NCI-H510A (cell line): ENCODE results near the gene KRTAP10-9.
"Not testable (repeated sequence)": the region's sequence is repeated elsewhere in the genome, so short reads cannot be mapped to it uniquely, and the experiment has no call there.

Source experiments
- DNase-seq: peaks from one replicate; lab custom pipeline; 2025; lab: John Stamatoyannopoulos, UW

The KRTAP10-9 gene

DNA sequence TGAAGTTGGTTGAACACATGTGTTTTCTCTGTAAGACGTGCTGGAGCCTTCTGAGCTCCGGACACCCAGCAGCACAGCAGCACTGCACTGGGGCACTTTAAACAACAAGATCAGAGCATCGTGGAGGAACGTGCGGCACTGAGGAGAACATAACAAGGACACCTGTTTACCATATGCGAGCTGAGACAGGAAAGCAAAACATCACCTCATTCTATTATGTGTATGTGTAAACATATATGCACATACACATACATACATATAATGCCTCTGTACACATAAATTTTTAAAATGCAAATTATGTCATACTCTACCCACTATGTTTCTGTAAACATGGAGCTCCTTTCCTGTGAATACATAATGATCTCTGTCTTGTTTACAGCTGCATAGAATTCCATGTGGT lies 31.4 kb upstream of the KRTAP10-9 start:
- no peak for DNase-seq

DNA sequence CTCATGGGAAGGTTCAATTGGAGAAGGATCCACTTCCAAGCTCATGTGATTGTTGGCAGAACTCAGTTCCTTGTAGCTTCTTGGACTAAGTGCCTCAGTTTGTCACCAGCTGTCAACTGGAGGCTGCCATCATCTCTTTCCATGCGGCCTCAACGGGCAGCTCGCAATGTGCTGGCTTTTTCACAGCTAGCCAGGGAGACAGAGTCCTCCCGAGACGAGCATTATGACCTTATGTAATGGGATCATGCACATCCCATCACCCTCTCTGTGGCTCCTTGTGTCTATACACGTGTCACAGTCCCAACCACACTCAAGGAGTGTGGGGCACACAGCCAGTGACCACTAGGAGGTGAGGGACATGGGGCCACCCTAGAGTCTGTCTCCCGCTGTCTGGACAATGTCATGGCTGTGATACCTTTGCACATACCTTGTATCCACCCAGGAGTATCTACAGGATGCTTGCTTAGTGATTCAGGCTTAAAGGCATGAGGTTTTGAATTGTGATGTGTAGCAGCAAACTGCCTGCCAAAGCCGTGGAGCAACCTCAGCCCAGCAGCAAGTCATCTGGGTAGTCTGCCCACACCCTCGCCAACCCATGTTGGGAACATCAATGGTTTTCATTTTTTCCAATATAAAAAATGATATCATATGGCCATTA lies 30.7 kb upstream of the KRTAP10-9 start:
- no peak for DNase-seq

DNA sequence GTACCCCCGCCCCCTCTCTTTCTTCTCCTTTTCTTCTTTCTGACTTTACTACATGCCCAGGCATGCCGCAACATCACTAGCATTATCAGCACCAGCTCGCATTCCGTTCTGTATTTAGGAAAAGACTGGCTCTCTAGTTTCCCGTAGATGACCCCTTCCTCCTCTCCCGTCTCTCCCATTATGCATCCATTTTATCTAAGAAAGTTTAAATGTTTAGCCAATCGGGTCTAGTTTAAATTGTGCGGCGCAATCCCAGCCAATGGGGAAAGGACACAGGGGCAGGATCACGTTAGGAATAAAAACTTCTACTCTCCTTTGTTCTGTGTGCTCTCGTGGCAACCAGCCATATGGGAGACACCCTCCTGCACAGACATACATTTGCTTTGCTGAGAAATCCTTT lies 28.8 kb upstream of the KRTAP10-9 start:
- DNase-seq = no peak

DNA sequence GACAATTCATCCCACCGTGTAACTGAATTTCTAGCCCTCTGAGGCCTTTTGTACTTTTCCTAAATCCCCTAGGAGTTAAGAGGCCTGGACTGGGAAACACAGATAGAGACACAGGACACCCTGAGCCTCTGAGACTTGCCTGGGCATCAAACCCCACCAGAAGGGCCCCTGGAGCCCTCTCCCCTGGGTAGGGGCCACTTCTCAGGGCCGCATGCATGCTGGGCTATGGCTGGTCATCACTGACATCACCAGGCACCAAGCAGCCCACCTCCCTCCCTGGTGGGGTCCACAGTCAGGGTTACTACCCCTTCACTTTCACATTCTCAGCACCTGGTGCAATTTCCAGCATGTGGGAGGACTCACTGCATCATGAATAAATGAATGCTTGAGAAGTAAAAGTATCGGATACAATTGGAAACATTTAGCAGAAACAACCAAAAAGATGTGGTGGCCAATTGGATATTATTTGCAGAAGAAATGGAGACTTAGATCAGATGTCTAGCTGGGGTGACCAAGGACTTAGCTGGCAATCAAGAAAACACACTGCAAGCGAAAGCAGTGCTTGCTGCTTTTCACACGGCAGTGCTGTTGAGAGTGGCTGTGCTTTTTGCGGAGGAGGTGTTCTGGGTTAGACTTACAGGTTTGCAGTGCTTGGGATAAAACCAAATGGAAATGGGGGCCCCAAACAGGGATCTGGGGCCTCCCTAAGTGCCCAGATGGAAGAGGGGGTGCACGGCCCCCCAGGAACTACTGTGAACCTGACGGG lies 27.4 kb upstream of the KRTAP10-9 start:
- no peak for DNase-seq

DNA sequence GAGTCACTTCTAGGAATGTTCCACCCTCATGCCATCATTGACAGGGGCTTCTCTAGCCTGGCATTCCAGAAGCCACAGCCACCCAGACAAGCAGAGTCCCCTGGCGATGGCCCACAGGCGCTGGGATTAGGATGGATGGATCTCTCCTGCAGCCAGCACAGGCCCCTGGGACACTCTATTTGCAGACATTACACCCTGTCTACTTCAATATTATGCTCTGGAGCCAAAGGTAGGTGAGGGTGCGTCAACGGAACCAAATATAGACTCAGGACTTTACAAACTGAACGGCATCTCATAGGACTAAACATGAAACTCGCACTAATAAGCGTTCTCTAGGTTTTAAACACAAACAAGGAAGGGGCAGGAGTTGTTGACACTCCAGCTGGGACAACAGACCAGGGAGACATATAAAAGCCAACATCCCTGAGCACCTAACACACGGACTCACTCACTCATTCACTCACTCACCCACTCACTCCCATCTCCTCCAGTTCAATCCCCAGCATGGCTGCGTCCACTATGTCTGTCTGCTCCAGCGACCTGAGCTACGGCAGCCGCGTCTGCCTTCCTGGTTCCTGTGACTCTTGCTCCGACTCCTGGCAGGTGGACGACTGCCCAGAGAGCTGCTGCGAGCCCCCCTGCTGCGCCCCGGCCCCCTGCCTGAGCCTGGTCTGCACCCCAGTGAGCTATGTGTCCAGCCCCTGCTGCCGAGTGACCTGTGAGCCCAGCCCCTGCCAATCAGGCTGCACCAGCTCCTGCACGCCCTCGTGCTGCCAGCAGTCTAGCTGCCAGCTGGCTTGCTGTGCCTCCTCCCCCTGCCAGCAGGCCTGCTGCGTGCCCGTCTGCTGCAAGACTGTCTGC lies 26.5 kb upstream of the KRTAP10-9 start, which contains the start of gene KRTAP10-7:
Gene KRTAP10-7 (plus strand): TSS at position 480 of the 861 bp plus-strand sequence. CDS start 25 bp downstream, at position 505.
- DNase-seq = not testable (repeated sequence)

DNA sequence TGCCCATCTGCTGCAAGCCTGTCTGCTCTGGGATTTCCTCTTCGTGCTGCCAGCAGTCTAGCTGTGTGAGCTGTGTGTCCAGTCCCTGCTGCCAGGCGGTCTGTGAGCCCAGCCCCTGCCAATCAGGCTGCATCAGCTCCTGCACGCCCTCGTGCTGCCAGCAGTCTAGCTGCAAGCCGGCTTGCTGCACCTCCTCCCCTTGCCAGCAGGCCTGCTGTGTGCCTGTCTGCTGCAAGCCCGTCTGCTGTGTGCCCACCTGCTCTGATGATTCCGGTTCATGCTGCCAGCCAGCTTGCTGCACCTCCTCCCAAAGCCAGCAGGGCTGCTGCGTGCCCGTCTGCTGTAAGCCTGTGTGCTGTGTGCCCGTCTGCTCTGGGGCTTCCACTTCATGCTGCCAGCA lies 25.8 kb upstream of the KRTAP10-9 start:
- DNase-seq = not testable (repeated sequence)

DNA sequence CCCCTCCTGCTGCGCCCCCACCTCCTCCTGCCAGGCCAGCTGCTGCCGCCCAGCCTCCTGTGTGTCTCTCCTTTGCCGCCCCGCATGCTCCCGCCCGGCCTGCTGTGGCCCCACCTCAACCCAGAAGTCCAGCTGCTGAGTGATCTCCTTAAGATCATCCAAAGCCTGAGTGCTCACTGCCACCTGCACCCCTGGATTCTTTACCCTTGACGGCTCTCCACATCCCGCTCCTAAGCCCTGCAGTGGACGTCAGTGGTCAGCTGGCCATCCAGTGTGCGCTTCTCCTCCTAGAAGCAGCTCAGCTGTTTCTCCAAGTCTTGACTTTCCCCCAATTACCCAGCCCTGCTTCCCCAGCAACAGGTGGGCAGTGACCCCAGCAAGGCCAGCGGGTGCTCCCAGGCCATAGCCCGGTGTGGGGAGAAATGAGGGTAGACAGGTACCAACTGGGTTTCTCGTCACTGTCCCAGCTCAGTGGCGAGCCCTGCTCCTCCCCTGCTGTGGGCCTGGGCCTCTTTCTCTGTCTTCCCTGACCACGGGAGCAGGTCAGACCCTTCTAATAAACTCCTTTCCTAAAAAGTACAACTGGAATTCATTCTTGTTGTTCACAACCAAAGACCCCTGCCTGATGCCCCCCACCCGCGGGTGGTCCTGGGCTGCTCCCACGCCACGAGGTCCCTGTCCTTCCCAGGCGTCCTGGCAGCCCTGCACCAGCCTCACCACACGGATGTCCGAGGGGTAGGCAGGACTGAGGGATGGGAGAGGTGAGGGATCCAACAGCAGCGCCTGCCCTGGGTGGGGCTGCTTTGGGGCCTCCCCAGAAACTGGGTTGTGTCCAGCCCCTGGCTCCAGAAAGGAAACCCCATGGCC lies 25.1 kb upstream of the KRTAP10-9 start:
- DNase-seq = no peak

DNA sequence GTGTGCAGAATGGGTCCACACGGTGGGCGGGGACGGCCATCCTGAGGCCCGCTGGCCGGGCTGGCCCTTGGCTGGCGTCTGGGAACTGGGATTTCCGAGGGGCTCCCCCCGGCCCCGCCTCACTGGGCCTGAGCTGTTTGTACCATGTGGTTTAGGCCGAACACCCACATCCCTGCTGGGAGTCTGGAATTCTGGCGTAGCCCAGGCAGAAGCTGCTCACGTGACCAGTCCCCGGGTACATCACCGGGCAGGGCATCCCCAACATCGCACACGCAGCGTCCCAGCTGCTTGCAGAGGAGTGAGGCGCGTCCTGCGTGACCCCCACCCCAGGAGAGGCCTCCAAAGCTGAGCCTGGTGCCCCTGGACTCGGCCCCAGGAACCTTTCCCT lies 24.4 kb upstream of the KRTAP10-9 start:
- DNase-seq = no peak

DNA sequence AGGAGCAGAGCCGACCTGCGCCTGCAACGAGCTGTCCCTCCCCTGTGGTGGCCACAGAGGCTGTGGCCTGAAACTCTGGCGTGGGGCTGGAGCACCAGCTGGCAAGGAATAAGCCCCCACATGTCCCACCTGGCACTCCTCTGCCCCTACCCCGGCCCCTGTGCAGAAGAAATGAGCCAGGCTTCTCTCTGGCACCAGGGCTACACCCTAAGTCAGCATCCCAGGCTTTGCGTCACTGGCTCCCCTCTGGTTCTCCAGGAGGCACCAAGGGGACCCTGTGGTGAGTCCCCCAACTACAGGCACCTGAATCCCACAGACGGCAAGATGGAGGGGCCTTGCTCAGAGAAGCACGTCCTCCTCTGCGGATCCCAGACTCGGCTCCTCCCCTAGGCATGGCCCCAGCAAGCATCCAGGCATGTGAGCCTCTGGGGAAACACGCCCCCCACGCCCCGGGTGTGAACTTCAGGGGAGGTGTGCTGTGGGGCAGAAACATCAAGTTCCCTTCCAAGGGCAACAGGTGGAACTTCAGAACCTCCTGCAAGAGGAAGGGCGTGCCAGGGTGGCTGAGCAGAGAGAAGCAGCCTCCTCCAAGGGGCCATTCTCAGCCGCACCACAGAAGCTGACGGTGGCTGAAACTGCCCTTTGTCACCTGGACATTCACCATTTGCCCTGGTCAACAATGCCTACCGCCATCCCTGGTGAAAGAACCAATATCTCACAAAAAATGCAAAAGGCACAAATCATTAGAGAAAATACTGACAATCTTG lies 23.6 kb upstream of the KRTAP10-9 start:
- no peak for DNase-seq

DNA sequence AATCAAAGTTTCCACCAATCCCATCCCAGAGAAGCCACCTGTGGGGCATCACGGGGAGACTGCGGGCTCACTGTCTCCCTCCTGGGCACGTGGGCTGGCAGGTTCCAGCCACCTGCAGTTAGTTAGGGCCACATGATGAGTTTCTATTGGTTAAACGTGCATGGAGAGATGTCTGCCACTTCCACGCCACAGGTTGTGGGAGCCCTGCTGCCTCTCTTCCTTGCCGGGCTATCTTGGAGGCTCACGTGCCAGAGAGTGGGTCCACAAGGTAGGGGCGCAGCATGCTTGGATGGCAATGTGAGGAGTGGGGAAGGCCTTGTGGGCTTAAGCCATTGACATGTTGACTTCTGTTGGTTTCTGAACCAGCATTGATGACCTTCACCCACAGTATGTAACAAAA lies 23.0 kb upstream of the KRTAP10-9 start:
- no peak for DNase-seq

DNA sequence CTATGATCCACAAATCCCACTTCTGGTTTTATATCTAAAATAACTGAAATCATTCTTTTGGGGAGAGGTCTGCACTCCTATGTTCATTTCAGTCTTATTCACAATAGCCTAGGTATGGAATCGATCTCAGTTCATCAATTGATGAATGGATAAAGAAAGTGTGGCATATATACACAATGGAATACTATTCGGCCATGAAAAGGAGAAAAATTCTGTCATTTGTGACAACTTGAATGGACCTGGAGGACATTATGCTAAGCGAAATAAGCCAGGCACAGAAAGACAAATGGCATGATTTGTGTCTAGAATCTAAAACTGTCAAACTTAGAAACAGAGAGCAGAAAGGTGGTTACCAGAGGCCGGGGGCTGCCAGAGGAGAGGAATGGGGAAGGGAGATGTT lies 20.4 kb upstream of the KRTAP10-9 start:
- no peak for DNase-seq

DNA sequence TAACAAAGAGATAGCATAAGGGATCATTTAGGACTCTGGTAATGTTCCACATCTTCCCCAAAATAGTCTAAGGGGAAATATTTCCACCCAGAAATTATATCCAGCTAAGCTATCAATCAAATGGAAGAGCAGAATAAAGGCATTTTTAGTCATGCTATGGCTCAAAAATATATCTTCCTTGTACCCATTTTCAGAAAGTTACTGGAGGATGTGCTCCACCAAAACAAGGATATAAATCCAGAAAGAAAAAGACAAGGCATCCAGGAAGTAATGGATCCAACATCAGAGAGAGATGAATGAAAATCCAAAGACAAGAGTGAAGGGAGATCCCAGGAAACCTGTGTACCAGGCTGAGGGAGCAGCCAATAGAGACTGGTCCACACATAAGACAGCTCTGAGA lies 17.7 kb upstream of the KRTAP10-9 start:
- DNase-seq = no peak

DNA sequence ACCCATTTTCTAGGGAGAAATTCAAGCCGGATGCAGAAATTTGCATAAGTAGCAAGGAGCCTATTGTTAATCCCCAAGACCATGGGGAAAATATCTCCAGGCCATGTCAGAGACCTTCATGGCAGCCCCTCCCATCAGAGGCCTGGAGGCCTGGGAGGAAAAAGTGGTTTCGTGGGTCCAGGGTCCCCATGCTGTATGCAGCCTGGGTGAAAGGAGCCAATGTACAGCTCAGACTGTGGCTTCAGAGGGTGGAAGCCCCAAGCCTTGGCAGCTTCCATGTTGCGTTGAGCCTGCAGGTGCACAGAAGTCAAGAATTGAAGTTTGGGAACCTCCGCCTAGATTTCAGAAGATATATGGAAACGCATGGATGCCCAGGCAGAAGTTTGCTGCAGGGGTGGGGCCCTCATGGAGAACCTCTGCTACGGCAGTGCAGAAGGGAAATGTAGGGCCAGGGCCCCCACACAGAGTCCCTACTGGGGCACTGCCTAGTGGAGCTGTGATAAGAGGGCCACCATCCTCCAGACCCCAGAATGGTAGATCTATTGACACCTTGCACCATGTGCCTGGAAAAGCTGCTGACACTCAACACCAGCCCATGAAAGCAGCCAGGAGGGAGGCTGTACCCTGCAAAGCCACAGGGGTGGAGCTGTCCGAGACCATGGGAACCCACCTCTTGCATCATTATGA lies 16.6 kb upstream of the KRTAP10-9 start:
- DNase-seq = not testable (repeated sequence)

DNA sequence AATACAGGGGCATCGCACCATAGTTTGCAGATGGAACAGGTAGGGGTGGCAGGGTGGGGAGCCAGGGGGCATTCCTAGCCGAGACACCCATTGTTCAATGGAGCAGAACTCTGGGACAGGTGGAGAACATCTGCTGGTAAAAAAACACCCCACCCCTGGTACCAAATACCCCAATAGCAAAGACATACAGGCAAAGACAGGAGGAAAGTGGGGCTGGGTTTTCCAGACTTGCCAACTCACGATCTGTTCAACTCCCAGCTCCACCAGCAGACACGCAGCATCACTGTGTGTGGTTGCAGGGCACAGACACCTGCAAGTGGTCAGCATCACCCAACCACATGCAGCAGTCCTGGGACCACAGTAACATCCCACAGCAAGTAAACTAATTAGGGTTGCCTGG lies 15.3 kb upstream of the KRTAP10-9 start:
- no peak for DNase-seq

DNA sequence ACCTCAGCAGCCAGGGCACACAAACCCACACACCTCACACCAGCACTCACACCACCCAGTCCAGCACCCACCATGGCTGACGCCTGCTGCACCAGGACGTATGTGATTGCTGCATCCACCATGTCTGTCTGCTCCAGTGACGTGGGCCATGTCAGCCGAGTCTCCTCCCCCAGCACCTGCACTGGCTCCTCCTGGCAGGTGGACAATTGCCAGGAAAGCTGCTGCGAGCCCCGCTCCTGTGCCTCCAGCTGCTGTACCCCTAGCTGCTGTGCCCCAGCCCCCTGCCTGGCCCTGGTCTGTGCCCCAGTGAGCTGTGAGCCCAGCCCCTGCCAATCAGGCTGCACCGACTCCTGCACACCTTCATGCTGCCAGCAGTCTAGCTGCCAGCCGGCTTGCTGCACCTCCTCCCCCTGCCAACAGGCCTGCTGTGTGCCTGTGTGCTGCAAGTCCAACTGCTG lies 14.8 kb upstream of the KRTAP10-9 start, which contains the start of gene KRTAP10-8:
Gene KRTAP10-8 (plus strand): TSS at position 51 of the 458 bp plus-strand sequence. CDS start 22 bp downstream, at position 73.
- DNase-seq = no peak

DNA sequence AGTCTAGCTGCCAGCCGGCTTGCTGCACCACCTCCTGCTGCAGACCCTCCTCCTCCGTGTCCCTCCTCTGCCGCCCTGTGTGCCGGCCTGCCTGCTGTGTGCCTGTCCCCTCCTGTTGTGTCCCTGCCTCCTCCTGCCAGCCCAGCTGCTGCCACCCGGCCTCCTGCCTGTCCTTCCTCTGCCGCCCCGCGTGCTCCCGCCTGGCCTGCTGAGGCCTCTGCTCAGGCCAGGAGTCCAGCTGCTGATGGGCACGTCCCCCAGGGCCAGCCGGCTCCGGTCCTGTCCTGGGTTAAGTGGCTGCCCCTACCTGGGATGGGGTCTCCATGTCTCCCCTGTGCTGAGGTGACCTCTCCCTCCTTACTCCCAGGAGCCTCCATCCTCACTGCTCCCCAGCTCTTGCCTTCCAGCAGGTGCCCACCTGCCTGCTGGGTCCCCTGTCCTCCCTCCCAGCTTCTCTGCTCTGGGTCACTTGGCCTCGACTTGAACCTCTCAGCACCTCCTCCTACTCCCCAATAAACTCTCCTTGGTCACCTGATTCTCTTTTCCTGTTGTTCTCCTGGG lies 14.1 kb upstream of the KRTAP10-9 start:
- no peak for DNase-seq

DNA sequence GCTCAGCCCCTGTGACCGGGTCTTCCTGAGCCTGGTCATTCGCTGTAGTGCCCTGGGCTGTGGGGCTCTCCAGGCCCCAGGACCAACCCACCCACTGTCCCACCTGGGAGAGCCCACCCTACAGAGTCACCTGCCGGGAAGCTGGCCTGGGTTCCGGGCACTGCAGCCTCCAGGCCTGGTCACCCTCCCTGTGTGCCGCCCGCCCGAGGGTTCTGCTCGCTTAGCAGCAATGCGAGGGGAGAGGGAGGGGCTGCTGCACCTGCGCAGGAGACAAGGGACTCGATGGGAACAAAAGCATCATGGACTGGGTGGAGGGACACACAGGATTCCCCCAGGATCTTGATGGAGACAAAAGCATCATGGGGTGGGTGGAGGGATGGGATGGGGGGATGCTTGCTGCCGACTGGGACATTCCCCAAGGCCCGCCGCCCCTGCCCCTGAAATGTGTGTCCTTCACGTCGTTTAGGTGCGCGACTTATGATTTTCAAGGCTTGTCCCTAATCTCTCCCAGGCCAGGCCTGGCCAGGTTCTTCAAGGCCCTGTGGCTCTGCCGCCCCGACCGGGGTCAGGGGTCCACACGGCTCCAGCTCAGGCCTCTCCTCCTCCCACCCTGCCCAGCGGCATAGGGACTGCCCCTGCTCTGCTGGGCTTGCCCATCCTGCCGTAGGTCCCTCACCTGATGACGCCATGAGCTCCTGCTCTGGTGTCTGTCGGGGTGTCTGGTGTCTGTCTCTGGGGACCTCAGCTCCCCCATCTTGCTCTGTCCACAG lies 13.3 kb upstream of the KRTAP10-9 start:
- DNase-seq = no peak

DNA sequence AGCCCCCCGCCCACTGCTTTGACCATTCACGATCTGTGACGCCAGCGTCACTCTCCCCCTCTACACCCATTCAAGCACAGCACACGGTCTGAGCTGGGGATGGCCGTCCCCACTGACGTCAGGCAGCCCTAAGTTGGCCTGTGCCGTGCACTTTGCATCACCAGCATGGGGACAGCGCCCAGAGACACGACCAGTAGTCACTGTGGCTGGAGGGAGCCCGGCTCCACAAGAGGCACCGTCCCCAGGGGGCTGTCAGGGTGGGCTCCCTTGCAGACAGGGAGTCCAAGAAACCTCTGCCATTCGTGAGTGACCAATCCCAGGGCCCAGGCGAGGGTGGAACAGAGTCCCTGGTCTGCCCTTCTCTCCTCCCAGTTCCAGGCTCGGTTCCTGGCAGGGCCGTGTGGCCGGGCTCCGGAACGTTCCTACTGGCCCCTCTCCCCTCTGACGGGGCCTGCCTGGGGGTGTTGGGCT lies 12.7 kb upstream of the KRTAP10-9 start:
- no peak for DNase-seq

DNA sequence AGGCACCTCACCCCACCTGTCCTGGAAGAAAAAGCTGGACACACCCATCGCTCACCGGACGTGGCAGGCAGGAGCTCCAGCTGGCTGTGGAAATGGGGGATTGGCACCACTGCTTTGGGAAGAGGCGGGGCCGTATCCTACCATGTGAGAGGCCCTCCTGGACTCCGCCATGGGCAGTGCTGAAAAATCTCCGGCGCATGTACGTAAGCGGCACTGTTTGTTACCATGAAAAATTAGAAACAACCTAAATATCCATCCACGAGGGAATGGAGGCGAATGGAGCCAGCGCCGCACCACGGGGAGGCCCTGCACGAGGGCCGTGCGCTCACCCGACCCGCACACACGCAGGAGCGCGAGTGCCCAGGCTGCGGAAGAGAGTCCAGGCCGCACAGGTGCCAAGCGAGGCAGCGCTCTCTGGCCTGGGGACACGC lies 11.9 kb upstream of the KRTAP10-9 start:
- DNase-seq = no peak
